DMS114 treated with DMSO at 0.1 percent for 48 hours (cell line): Measurements from ENCODE around the gene ANG.

Experiments used
- DNase-seq: peaks from one replicate; lab custom pipeline; 2025; ENCODE audit not compliant: unreplicated experiment; lab: John Stamatoyannopoulos, UW

ANG gene

GRCh38 chr14:20675669-20676068 lies 12.9 kb upstream of the ANG start:
- no peak for DNase-seq

GRCh38 chr14:20676072-20676471 lies 12.5 kb upstream of the ANG start:
- no peak for DNase-seq

GRCh38 chr14:20679907-20680306 lies 8.7 kb upstream of the ANG start:
- no peak for DNase-seq

GRCh38 chr14:20680363-20680762 lies 8.2 kb upstream of the ANG start:
- no peak for DNase-seq

- DNase-seq, result no peak
These were observed 7.7 kb upstream of the ANG start for GRCh38 chr14:20680843-20681347.

GRCh38 chr14:20681348-20682126 lies 7.0 kb upstream of the ANG start:
- DNase-seq, result peak; percentile 83

GRCh38 chr14:20682127-20682434 lies 6.5 kb upstream of the ANG start:
- DNase-seq, result peak; percentile 61

- peak; percentile 92 for DNase-seq
These were observed 6.0 kb upstream of the ANG start for GRCh38 chr14:20682435-20683124.

- DNase-seq, result peak; percentile 86
These were observed 5.3 kb upstream of the ANG start for GRCh38 chr14:20683125-20683890.

GRCh38 chr14:20683891-20684661 lies 4.5 kb upstream of the ANG start, which contains the start of gene RNASE4:
RNASE4 (plus strand) TSS chr14:20684560; CDS start chr14:20699372, 14,812 bp downstream.
- peak; percentile 89 for DNase-seq

- peak; percentile 42 for DNase-seq
These were observed 3.7 kb upstream of the ANG start for GRCh38 chr14:20684662-20685456.

- no peak for DNase-seq
These were observed 2.0 kb upstream of the ANG start for GRCh38 chr14:20686386-20687143.

- no peak for DNase-seq
These were observed 1.0 kb upstream of the ANG start for GRCh38 chr14:20687362-20688166.

GRCh38 chr14:20690848-20691640 lies 2.5 kb downstream of the ANG start:
- DNase-seq, result peak; percentile 83

GRCh38 chr14:20692116-20692751 lies 3.7 kb downstream of the ANG start:
- peak; percentile 15 for DNase-seq

- DNase-seq, result no peak
These were observed 8.2 kb downstream of the ANG start for GRCh38 chr14:20696764-20697163.
